HG03097 (cell line): ENCODE data around the gene IP6K1.
"Not testable (repeated sequence)": the region's sequence is repeated elsewhere in the genome, so short reads cannot be mapped to it uniquely, and the experiment has no call there.

Source experiments
- ATAC-seq: cut with Tn5 transposase; IDR thresholded peaks from one replicate; pipeline ENCODE4 v1.9.1; 2021; ENCODE audit not compliant: unreplicated experiment, low FRiP score

The IP6K1 gene

GRCh38 chr3:49794926-49795905 is 8.9 kb upstream of the IP6K1 start:
- no peak for ATAC-seq

- no peak for ATAC-seq
Observed at GRCh38 chr3:49794431-49794830, 8.1 kb upstream of the IP6K1 start.

GRCh38 chr3:49793486-49794085 is 7.2 kb upstream of the IP6K1 start:
- ATAC-seq, result no peak

- no peak for ATAC-seq
Observed at GRCh38 chr3:49792371-49793150, 6.2 kb upstream of the IP6K1 start.

- no peak for ATAC-seq
Observed at GRCh38 chr3:49791571-49791970, 5.2 kb upstream of the IP6K1 start.

- no peak for ATAC-seq
Observed at GRCh38 chr3:49790626-49791411, 4.5 kb upstream of the IP6K1 start.

- no peak for ATAC-seq
Observed at GRCh38 chr3:49788056-49788455, 1.7 kb upstream of the IP6K1 start.

GRCh38 chr3:49787536-49787935 is 1.2 kb upstream of the IP6K1 start:
- ATAC-seq, result no peak

- no peak for ATAC-seq
Observed at GRCh38 chr3:49787182-49787464, 781 bp upstream of the IP6K1 start.

GRCh38 chr3:49785565-49786356 is 581 bp downstream of the IP6K1 start:
- ATAC-seq, result peak; percentile 37

- ATAC-seq, result not testable (repeated sequence)
Observed at GRCh38 chr3:49782277-49782676, 4.1 kb downstream of the IP6K1 start.

GRCh38 chr3:49781415-49782199 is 4.7 kb downstream of the IP6K1 start:
- ATAC-seq, result no peak

GRCh38 chr3:49780975-49781365 is 5.4 kb downstream of the IP6K1 start:
- ATAC-seq, result not testable (repeated sequence)

GRCh38 chr3:49780080-49780974 is 6.0 kb downstream of the IP6K1 start:
- no peak for ATAC-seq

- no peak for ATAC-seq
Observed at GRCh38 chr3:49779358-49780079, 6.8 kb downstream of the IP6K1 start.

GRCh38 chr3:49776101-49776500 is 10.2 kb downstream of the IP6K1 start:
- not testable (repeated sequence) for ATAC-seq

GRCh38 chr3:49775538-49775937 is 10.8 kb downstream of the IP6K1 start:
- ATAC-seq, result no peak
